GM19099 (cell line): ENCODE results near the gene P3H2.

Experiments used
- POLR2A ChIP-seq: IDR thresholded peaks from 3 replicates; pipeline ENCODE4 v1.6.1; 2011; ENCODE audit warnings: low read depth; ENCODE audit not compliant: insufficient read length; ENCODE audit errors: extremely low read depth

The P3H2 gene

DNA sequence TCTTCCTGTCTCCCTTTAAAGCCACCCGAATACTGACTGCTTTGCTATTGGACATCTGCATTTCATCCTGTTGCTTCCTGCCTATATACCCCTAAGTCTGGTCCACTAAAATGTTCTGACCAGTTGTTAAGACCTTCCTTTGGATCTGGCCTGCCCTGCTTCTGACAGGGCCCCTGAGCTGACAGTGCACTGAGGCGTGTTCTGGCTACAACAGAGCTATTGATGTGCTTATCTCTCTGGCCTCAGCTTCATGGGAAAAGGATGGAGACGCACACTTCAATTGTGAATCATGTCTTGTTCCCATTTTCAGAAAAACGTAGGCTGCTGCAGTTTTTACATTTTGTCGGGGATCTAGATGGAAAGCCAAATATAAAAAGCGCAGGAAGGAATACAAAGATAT, 7.1 kb upstream of the P3H2 start:
- no peak for TF ChIP-seq POLR2A

DNA sequence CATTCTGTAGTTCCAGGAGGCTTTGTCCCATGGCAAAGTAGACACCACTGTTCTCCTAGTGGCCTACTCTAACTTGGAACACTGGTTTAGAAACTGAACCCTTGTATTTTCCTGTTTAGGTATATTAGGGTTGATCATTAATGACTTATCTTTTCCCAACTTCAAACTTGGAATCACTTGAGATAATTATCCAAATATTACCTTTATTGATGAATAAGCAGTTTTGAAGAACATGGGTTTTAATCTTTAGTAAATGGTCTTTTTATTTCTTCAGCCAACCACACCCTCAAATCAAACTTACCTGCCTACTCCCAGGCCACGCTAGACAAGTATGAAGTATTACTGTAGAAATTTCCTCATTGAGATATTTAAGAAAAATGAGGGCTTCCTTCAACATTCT, 6.5 kb upstream of the P3H2 start:
- no peak for TF ChIP-seq POLR2A

DNA sequence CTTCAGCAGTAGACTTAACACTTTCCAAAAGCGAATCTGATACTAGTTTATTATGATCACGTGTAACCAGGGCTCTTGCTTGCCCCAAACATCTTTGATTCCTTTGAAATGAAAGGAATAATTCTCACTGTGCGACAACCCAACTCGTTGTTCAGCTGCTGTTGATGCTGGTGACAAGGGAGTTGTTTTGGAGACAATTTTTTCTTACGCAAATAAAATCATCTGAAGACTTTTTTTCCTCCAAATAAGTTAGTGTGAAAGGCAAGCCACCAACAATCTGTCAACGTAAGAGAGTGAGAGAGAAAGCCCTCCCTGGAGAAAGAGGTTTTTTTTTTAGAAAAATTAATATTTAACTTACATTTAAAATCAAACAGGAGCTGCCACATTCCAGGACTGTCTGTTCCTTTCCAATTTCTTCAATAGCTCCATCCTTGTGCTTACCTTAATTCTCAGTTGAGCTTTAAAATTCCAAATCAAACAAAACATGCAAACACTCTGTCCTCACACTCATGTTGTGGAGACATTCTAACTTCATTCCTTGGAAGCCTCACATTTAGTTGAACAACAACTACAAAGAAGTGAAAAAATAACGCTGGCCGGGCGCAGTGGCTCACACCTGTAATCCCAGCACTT, 4.9 kb upstream of the P3H2 start:
- TF ChIP-seq POLR2A, result no peak

DNA sequence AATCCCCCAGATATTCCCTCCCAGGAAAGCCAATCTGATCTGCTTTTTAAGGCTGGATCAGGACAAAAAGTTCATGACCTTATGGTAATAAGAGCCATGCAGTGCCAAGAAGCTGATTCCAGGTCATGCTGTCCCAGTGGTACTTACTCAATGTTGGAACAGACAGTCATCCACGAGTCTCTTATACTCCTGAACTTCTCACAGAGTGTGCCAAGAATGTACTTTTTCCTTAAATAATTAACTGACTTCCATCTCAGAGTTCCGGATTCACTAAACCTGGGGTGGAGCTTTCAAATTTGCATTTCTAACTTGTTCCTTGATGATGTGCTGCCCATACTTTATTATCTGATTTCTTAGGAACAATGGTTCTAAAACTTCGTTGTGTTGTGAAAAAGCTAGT, 3.4 kb upstream of the P3H2 start:
- TF ChIP-seq POLR2A, result no peak

DNA sequence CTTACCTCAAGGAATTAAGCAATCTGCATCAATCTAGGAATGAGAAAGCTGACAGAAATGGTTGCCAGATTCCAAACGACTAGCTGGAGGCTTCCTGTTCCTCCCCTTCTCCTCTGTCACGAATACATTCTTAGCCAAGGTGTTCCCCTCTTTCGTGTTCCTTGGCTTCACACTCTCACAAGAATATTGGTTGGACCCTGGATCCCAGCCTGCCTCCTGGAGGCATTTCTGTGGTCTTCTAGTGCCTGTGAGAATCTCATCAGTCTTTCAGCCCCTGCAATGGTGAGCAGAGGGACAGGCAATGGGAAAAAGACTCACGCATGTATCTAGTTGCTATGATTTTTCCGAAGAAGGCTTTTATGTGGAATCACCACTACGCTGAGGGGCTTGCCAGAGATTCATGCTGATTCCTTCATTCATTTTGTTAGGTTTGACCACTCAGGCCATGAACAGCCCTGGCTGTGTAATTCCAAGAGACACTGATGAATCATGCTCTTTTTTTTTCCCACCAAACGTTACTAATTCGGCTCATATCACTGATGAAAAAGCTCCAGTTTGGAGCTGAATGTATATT, 1.6 kb upstream of the P3H2 start:
- no peak for TF ChIP-seq POLR2A

DNA sequence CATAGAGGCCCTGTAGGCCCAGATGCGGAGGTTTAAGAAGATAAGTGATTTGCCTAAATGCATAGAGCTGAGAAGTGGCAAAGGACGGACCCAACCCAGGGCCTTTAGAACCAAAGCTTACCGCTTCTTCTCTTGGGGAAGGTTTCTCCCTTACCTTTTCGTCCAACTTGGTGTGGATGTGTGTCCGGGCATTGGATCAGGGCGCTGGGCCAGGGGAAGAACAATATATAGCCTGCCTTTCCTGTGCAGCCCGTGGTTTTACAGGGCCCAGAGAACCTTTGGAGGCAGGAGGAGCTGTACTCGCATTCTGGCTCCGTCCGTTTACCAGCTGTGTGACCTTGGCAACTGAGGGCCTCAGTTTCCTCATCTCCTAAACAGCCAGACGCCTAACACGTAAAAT, 686 bp upstream of the P3H2 start:
- no peak for TF ChIP-seq POLR2A

DNA sequence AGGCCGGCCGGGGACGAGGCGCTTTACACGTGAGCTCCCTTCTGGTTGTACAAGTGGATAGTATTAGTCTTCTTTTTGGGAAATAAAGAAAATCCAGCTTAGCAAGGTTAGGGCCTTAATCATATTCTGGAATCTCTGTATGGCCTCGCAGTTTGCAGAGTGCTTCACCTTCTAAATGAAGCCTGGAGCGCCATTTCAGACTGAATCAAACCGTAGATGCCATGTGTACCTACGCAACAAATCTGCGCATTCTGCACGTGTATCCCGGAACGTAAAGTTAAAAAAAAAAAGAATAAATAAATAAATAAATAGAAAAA, 322 bp upstream of the P3H2 start:
- TF ChIP-seq POLR2A, result no peak

DNA sequence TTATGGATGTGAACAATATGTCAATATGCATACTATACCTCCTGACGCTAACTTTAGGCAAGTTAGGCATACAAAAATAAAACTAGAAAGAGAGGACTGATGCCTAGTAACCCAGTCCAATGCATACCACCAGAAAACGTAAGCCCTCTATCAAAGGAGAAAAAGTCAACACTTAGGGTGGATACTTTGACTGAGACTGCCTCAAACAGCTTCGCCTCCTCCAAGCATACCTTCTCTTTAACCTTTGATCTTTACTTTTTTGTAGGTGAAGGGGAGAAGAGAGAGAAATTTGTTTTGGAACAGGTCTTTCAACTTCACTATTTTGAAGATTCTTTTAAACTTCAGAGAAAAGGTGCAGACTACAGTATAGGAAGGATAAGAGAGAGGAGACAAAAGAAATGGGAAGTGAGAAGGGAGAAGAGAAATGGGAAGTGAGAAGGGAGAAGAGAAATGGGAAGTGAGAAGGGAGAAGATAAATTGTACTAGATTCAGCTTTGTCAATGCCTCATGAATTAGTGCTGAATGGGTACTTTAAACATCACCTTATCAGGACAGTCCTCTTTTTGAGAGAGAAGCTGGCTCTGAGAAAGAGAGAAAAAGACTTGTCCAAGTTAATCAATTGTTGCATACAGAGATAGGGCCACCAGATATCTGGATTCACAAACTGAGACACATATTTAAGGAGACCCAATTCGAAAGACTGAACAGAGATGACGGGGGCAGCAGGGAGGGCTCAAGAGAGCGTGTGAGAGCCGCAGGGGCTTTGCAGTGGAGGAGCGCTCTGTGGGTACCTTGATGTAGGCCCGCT, 1.0 kb downstream of the P3H2 start:
- no peak for TF ChIP-seq POLR2A

DNA sequence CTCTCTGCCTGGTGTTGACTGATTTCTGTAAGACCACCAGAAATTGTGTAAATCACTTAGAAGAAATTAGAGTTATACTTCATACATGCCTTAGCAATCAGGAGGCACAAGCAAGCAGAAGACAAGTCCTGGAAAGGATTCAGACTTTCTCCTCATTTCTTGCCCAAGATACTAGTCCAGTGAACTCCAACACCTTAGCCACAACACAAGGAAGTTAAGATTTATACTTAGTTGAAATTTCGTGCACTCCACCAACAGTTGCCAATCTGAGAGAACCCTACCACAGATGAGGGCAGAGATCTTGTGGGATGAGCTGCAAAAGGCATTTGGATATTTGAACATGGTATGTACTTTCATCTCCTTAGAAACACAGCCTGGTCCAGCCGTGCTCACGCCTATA, 2.3 kb downstream of the P3H2 start:
- no peak for TF ChIP-seq POLR2A

DNA sequence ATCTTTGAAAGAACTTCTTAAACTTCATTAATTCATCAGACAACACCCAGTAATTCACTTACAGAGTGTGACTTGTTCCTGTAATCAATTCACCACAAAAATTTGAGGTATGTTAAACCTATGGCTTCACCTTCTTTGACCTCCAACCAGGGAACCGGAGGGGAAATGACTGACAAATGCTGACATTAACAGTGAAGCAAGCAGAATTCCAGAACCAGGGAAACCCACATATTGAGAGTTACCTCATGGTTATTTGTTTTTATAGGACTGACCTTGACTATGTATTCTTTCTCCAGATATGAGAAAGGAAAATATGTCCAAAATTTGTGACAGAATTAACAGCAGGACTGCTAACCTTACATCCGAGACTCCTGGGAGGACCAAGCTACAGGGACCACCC, 2.7 kb downstream of the P3H2 start:
- TF ChIP-seq POLR2A, result no peak

DNA sequence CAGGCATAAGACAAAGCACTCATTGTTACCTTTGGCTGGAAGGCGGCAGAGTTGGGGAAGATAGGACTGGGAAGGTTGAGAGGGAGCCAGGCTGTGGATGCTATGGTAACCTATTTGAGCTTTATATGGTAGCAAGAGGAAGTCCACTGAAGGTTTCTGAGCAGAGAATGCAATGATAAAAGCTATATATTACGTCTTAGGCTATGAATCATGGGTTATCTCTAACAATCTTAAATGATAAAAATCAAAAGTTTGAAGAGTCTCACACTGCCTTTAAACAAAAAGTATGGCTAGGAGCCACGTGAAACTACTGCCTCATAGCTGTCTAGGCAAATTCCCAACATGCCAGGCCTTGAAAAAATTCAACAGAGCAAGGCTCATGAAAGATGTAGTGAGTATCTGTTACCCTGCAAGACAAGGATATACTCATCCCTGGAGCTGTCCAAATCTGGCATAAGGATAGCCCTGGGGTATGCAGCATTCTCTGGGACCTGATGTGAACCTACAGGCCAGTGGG, 4.1 kb downstream of the P3H2 start:
- TF ChIP-seq POLR2A, result no peak

DNA sequence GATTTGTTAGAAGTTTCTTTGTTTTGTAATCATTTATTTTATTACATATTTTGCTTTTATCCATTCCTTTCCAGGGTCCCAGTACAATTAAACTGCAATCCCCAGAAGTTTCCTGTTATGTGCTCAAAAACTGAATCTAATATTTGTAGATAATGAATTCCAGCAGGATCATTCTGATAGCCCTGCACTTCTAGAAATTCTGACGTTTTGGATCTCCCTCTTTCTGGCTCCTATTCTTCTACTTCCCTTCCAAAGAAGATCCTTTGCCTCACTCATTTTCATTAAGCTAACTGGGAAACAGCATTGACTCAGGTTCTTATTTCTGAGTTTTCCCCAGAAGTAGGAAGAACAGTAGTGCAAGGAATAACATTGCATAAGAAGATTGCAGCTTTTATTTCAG, 9.9 kb downstream of the P3H2 start:
- TF ChIP-seq POLR2A, result no peak

DNA sequence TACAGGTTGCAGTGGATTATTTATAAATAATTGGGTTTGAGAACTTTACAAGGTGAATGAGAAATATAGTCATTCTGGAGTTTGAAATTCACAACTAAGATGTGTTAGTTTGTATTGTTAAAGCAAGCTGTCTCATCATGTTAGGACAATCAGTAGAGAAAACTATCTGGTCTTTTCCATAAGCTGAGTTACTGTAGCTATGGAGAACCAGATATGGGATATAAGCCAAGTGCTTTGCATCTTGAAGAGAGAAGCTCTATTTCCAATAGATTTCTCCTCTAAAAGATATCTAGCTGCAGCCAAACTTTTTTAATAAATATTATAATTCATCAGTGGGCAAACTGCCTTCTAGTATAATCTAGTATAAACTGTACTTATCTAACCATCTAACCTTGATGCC, 11.3 kb downstream of the P3H2 start:
- no peak for TF ChIP-seq POLR2A

DNA sequence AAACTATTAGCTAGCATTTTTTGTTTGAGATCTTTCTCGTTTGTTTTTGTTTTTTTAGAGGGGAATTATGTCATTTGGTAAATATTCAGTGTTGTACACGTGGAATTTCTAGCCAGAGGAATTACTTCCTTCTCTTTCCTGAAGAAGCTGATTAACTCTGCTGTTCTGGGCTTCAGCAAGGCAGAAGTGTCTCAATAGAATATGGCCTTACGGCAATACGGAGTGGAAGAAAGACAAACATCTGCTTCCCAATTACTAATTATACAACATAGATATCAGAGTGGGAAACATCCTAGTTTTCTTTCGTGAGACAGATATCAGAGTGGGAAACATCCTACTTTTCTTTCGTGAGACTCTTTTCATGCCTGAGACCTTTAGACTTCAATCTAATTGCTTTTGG, 11.9 kb downstream of the P3H2 start:
- TF ChIP-seq POLR2A, result no peak

DNA sequence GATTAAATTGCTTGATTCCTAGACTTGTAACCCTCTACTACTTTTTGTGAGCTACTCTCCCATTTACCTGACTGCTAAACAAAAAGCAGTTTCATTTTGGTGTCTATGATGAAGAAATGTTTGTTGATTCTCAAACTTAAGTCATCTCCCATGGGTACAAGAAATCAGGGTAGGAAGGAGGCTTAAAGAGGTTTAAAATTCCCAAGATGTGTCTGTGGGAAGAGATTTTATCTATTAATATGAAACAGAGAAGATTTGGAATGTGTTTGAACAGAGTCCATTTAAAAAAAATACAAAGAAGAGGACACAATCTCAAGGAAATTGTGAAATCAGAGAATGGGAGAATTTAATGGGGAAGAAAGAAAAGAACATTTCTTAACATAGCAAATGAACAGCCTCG, 14.8 kb downstream of the P3H2 start:
- no peak for TF ChIP-seq POLR2A

DNA sequence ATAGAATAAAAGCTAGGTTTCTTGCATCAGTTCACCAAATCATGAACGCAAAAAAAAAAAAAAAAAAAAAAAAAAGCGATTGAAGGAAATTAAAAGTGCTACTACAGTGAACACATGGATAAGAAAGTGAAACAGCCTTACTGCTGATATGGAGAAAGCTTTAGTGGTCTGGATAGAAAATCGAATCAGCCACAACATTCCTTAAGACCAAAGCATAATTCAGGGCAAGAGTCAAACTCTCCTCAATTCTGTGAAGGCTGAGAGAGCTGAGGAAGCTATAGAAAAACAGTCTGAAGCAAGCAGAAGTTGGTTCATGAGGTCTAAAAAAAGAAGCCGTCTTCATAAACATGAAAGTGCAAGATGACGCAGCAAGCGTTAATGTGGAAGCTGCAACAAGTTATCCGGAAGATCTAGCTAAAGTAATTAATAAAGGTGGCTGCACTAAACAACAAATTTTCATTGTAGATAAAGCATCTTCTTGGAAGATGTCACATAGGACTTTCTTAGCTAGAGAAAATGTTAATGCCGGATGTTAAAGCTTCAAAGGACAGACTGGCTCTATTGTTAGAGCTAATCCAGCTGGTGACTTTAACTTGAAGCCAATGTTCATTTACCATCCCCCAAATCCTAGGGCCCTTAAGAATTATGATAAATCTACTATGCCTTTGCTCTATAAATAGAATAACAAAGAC, 19.2 kb downstream of the P3H2 start:
- TF ChIP-seq POLR2A, result no peak
